ENCODE results near the gene DAZAP1.

The DAZAP1 gene

GRCh38 chr19:1433119-1434039 is 26.0 kb downstream of the DAZAP1 start:
- DNase-seq (ENCODE audit: low spot score): no peak
- TF ChIP-seq, protein P1, sequence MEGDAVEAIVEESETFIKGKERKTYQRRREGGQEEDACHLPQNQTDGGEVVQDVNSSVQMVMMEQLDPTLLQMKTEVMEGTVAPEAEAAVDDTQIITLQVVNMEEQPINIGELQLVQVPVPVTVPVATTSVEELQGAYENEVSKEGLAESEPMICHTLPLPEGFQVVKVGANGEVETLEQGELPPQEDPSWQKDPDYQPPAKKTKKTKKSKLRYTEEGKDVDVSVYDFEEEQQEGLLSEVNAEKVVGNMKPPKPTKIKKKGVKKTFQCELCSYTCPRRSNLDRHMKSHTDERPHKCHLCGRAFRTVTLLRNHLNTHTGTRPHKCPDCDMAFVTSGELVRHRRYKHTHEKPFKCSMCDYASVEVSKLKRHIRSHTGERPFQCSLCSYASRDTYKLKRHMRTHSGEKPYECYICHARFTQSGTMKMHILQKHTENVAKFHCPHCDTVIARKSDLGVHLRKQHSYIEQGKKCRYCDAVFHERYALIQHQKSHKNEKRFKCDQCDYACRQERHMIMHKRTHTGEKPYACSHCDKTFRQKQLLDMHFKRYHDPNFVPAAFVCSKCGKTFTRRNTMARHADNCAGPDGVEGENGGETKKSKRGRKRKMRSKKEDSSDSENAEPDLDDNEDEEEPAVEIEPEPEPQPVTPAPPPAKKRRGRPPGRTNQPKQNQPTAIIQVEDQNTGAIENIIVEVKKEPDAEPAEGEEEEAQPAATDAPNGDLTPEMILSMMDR (IDR thresholded peaks at IDR 0.05; ENCODE audit: extremely low read depth, missing control alignments): no peak

DNA sequence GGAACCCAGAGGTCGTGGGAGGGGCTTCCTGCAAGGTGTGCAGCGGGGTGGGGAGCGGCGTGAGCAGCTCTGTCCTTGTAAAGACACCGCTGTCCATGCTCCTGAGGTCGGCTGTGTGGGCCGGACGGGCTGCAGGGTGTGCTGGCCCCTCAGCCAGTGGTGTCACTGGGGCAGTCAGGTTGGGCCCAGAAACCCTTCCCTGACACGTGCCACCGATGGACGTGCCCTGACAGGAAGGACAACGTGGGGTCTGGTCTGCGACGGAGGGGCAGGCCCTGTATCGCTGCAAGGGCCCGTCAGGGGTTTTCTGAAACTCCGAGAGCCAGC is 26.6 kb downstream of the DAZAP1 start:
- no peak for DNase-seq (ENCODE audit: low spot score)
- TF ChIP-seq, protein P1 (IDR thresholded peaks at IDR 0.05; ENCODE audit: extremely low read depth, missing control alignments): no peak

- no peak for DNase-seq (ENCODE audit: low spot score)
- TF ChIP-seq, protein P1 (IDR thresholded peaks at IDR 0.05; ENCODE audit: extremely low read depth, missing control alignments): no peak
Observed at GRCh38 chr19:1434577-1435060, 27.2 kb downstream of the DAZAP1 start.

GRCh38 chr19:1435378-1435989 is 28.1 kb downstream of the DAZAP1 start:
- DNase-seq (ENCODE audit: low spot score): no peak
- TF ChIP-seq, protein P1 (IDR thresholded peaks at IDR 0.05; ENCODE audit: extremely low read depth, missing control alignments): no peak

DNA sequence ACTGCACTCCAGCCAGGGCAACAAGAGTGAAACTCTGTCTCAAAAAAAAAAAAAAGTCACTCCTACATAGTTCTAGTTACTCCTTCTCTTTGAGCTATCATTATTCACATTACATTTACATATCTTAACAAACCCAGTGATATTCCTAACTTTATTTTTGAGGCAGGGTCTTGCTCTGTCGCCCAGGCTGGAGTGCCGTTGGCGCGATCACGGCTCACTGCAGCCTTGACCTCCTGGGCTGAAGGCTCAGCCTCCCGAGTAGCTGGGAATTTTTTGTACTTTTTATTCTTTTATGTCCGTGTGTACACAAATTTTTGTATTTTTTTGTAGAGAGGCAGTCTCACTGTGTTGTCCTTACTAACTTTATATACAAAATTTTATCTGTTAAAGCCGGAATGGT is 30.2 kb downstream of the DAZAP1 start:
- TF ChIP-seq, protein P1 (IDR thresholded peaks at IDR 0.05; ENCODE audit: extremely low read depth, missing control alignments): no peak
- no peak for DNase-seq (ENCODE audit: low spot score)

DNA sequence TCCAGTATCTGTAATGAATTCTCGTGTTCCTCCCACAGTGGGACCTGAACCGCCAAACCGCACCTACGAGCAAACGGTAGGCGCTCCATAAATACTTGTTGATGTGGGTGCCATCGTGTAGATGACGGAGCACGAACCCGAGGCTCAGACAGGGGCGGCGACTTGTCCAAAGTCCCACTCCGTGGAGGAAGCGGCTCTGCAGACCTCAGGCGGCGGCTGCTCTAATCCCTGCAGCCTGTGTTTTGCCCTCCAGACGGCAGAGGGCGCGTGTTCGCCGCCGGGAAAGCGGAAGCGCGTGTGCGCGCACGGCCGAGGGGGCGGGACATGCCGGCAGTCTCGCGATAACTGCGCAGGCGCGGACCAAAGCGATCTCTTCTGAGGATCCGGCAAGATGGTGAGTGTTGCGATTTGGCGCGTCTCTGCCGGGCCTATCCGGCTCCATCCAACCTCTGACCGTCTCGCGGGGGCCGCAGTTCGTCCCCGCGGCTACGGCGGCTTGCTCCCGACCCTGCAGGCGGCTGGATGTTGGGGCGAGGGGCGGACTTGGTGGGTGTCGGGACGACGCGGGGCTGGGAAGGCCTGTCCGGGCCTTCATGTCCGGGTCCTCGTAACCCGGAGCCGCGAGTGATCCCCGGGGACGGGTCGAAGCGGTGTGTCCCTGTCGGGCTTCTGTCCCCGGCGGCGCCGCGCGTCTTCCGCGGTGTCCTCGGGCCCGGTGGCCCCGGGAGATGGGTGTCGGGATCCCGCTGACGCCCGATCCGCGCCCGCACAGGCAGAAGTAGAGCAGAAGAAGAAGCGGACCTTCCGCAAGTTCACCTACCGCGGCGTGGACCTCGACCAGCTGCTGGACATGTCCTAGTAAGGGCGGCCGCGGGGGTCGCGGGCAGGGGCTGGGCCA is 30.9 kb downstream of the DAZAP1 start, which contains the start of gene RPS15:
RPS15 (plus strand) TSS at position 362 of the 898 bp plus-strand sequence; CDS start at position 392, 30 bp downstream.
- peak; percentile 99 for DNase-seq (ENCODE audit: low spot score)
- TF ChIP-seq, protein P1 (IDR thresholded peaks at IDR 0.05; ENCODE audit: extremely low read depth, missing control alignments): peak; percentile 97

Measured in GM20000 (cell line).